ENCODE data around the gene AMIGO3.
"Not testable (repeated sequence)": the region's sequence is repeated elsewhere in the genome, so short reads cannot be mapped to it uniquely, and the experiment has no call there.

Gene AMIGO3, protein sequence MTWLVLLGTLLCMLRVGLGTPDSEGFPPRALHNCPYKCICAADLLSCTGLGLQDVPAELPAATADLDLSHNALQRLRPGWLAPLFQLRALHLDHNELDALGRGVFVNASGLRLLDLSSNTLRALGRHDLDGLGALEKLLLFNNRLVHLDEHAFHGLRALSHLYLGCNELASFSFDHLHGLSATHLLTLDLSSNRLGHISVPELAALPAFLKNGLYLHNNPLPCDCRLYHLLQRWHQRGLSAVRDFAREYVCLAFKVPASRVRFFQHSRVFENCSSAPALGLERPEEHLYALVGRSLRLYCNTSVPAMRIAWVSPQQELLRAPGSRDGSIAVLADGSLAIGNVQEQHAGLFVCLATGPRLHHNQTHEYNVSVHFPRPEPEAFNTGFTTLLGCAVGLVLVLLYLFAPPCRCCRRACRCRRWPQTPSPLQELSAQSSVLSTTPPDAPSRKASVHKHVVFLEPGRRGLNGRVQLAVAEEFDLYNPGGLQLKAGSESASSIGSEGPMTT

DNA sequence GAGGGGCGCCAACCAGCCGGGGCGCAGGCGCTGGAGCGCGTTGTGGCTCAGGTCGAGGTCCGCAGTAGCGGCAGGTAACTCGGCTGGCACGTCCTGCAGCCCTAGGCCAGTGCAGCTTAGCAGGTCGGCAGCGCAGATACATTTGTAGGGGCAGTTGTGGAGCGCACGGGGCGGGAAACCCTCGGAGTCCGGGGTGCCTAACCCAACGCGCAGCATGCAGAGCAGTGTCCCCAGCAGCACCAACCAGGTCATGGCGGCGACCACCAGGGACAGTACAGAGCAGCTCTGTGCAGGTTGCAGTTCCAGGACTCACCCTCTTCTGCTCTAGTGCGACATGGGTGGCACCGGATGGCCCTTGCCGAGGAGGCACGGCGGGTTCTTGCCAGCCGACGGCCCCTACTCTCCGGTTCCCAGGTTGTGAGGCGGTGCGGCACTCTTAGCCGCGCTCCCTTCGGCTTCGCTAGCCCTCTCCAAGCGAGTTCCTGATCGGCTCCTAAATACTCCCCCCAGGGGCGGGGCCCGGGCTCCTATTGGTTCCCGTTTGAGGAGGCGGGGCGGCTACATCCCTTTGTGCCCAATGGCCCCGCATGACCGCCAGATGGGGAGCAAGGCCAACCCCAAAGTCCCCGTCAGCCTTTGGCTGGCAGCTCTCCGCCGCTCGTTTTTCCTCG, at the start of gene AMIGO3:
Gene AMIGO3 (minus strand): TSS at position 471 of the 671 bp plus-strand sequence. CDS start 219 bp downstream, at position 252.
- peak; percentile 68 for DNase-seq

DNA sequence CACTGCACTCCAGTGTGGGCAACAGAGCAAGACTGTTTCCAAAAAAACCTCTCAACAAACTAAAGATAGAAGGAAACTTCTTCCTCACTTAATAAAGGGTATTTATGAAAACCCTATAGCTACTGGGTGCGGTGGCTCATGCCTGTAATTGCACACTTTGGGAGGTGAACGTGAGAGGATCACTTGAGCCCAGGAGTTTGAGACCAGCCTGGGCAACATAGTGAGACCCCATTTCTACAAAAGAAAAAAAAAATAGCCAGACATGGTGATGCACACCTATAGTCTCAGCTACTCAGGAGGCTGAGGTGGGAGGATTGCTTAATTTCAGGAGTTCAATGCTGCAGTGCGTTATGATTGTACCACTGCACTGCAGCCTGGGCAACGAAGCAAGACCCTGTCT, 44.5 kb upstream of the AMIGO3 start:
- no peak for DNase-seq

DNA sequence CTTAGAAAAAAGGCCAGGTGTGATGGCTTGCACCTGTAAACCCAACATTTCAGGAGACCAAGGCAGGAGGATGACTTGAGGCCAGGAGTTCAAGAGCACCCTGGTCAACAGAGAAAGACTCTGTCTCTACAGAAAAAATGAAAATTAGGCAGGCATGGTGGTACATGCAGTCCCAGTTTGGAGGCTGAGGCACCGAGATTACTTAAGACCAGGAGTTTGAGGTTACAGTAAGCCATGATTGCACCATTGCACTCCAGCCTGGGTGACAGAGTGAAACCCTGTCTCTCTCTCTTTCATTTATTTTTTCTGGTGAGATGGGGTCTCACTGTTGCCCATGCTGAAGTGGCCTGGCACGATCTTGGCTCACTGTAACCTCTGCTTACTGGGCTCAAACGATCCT, 42.2 kb upstream of the AMIGO3 start:
- no peak for DNase-seq

DNA sequence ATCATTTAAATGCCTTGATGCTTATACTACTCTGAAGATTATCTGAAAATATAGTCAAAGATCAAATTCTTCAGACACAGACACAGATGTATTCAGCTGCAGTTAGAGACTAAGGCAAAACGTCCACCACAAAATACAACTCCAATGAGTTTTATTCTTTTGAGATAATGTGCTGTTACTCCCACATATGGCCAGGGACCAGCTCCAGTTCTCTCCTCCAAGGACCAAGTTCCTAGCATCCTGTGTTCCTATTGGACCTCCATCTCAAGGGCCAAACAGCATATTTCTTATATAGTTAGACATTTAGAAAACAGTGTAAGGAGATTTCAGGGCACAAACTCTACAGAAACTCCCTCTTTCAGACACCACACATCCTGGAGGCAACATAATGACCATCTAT, 39.7 kb upstream of the AMIGO3 start:
- no peak for DNase-seq

DNA sequence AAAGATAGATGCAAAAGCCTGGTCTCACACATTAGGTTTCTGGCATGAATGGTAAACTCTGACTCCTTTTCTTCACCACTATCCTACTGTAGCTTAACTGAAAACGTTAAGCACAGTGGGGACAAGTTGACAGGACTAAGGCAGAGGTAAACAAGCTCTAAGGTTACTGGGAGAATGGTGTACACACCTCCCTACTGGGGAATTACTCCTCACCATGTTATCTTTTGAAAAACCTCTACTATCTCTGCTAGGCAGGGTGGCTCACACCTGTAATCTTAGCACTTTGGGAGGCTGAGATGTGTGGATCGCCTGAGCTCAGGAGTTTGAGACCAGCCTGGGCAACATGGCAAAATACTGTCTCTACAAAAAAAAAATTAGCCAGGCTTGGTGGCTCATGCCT, 37.7 kb upstream of the AMIGO3 start:
- no peak for DNase-seq

DNA sequence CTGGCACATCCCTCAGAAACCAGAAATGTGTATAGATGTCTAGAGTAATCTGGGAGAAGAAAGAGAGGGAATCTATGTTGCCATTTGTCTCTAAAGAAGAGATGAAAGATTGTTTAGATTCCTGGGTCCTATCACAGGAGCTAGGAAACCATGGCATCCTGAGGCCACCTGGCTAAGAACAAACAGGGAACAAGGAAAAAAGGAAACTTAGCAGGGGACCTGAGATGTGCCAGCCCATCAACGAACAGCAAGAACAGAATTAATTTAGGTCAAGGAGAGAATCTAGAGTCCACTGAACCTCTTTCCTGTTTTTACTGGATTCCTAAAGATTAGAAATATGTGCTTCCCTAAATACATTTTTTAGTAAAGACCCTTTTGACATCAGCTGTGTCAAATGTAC, 36.6 kb upstream of the AMIGO3 start:
- no peak for DNase-seq

DNA sequence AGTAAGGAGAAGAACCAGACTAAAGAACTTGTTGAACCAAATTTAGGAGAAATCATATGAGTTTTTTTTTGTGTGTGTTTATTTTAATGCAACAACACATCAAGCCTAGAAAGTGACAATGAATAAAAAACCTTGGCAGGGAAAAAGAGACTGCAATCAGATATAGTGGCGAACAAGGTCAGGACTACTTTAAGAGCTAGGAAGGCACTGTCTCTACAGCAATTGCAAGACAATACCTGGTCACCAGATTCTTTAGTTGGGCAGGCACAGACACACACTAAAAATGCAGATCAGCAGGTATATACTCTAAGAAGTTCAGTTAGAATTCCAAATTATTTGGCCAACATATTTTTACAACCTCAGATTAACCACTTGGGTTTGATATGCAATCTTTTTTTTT, 35.1 kb upstream of the AMIGO3 start:
- no peak for DNase-seq

DNA sequence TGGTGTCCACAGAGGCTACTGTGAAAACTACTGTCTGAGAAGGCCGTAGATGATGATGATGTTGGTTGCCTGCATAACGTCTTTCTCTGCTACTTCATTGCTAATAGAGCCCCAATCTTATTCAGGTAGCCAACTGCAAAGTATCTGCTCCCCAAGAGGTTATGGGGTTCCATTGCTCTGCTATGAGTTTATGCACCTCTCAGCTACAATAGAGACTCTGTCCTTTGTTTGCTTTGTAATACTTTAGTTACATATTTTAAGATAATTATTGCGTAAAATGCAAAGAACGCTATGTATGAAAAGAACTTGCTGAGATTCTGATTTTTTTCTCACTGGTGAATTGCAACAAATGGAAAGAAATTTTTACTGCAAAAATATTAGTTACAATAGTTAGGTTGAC, 32.0 kb upstream of the AMIGO3 start:
- DNase-seq: no peak

DNA sequence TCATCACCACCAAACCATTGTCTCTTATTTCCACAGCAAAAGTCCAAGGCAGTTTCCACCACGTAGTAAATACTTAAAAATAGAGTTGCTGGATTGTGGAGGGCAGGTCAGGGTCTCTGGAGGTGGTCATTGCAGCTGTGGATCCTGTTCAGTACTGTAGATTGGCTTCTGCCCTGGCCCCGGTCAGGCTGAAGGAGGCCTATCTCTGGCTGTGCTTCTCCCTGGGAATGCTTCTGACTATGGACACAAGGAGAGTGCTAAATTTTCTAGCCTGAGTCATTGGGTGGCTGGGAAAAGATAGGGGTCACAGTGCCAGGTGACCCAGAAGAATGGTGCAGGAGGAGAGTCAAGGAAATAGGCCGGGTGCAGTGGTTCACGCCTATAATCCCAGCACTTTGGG, 30.6 kb upstream of the AMIGO3 start:
- DNase-seq: no peak

DNA sequence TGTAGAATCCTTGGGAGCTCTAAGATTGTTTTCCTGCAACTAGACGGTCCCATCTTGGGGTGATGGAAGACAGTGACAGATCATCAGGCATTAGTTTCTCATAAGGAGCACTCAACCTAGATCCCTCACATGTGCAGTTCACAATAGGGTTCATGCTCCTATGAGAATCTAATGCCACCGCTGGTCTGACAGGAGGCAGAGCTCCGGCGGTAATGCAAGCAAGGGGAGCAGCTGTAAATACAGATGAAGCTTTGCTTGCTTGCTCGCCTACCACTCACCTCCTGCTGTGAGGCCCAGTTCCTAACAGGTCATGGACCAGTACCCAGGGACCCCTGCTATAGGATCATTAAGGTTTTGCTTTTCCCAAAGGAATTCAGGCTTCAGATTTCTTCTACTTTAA, 29.4 kb upstream of the AMIGO3 start:
- not testable (repeated sequence) for DNase-seq

DNA sequence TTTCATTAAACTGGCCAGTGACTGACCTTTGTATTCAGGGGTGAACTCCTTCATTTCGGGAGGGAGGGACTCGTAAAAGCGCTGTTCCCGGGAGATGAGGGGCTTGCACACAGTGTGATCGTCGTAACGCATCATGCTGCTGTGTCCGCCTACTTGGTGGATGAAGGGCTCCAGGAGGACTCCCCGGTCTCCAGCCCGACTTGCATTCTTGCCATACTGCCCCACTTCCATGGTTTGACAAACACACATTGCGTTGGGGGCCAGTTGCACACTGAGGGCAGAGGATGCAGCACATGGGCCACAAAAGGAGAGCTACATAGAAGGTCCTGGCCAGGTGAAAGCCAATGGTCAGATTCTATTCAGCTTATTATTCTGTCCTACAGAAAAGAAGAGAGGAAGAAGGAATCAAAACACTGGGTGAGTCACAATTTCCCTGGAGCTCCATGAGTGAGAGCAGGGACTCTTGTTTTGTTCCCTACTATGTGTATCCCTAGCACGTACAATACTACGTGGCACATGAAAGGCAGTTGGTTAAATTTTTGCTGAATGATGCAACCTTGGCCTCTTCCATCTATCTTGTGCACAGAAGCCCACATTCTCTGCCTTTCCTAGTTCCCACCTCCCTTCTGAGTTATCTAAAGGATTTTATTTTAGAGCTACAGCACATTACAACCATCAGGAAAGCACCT, 28.5 kb upstream of the AMIGO3 start:
- DNase-seq: no peak

DNA sequence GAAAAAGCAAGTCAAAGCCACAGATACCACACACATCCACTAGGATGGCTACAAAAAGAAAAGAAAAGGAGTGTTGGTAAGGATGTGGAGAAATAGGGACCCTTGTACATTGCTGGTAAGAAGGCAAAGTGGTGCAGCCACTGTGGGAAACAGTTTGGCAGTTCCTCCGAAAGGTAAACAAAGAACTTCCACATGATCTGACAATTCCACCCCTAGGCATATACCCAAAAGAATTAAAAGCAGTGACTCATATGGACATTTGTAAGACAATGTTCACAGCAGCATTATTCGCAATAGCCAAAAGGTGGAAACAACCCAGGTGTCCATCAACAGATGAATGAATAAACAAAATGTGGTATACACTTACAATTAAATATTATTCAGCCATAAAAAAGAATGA, 26.5 kb upstream of the AMIGO3 start:
- no peak for DNase-seq

DNA sequence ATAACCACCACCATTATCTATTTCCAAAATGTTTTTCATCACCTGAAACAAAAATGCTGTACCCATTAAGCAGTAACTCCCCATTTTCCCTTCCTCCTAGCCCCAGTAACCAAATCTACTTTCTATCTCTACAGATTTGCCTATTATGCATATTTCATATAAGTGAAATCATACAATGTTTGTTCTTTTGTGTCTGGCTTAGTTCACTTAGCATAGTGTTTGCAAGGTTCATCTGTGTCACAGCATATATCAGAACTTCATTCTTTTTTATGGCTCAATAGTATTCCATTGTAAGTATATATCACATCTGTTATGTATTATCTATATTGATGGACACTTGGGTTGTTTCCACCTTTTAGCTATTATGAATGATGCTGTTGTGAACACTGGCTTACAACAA, 20.9 kb upstream of the AMIGO3 start:
- no peak for DNase-seq

DNA sequence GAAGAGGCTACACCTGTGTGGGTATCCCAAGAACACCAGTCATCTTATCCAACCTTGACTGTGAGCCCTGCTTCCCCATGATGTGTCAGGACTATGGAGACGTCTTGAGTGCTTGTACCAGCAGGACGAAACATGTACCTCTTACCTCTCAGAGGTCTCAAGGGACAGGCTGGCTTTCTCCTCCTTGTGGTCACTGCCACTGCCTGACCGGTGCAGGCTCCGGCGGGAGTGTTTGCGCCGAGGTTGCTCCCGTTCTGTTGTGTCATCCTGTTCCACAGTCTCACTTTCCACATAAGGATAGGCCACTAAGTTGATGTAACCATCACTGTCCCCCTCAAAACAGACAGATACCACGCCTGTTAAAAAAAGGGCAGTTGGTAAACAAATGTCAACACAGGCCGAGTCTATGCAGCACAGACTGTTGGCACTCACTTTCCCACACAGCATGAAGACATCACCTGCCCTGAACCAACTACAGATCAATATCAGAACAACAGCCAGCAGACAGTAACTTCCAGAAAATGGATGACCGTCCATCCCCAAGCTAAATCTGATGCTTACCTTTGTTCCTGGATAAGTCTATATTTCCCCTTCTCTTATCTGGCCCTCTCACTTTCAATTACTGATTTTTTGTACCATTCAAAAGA, 18.7 kb upstream of the AMIGO3 start:
- no peak for DNase-seq

DNA sequence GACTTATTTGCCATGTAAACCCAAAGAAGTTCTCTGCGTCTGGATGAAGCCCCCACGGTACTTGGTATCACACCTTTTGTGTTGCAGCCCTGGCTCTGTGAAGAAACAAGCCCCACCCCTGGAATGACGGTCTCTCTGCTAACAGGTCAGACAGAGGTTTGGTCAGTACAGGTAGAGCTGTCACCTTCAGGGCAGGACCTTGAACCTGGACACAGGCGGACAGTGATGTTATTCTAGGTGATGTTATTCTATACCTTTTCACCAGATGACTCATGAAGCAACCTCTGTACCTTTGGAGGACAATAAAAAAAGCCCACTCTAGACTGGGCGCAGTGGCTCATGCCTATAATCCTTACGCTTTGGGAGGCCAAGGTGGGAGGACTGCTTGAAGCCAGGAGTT, 15.3 kb upstream of the AMIGO3 start:
- no peak for DNase-seq

DNA sequence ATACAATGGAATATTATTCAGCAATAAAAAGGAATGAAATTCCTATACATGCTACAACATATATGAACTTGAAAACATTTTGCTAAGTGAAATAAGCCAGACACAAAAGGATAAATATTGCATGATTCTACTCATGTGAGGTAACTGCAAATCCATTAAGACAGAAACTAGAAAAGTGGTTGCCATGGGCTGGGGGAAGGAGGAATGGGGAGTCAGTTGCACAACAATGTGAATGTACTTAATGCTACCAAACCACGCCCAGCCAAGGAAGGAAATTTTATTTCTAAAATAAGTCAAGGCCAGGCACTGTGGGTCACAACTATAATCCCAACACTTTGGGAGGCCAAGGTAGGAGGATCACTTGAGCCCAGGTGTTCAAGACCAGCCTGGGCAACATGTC, 14.1 kb upstream of the AMIGO3 start:
- DNase-seq: no peak

DNA sequence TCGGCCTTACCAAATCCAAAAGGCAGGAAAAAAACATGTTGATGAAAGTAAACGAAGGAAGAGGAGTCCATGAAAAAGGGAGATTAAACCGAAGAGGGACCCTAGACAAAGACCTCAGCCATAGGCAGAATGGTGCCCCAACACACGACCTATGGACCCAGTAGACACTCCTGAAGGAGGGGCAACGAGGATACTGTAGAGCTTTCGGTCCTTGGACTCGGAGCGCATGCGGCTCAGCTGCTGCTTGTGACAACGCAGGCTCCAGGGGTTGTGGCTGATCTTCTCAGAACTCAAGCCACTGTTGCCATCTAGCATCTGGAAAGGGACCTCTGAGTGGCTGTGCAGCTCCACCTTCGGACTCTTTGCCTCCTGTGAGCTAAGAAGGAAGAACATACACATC, 13.1 kb upstream of the AMIGO3 start:
- no peak for DNase-seq

DNA sequence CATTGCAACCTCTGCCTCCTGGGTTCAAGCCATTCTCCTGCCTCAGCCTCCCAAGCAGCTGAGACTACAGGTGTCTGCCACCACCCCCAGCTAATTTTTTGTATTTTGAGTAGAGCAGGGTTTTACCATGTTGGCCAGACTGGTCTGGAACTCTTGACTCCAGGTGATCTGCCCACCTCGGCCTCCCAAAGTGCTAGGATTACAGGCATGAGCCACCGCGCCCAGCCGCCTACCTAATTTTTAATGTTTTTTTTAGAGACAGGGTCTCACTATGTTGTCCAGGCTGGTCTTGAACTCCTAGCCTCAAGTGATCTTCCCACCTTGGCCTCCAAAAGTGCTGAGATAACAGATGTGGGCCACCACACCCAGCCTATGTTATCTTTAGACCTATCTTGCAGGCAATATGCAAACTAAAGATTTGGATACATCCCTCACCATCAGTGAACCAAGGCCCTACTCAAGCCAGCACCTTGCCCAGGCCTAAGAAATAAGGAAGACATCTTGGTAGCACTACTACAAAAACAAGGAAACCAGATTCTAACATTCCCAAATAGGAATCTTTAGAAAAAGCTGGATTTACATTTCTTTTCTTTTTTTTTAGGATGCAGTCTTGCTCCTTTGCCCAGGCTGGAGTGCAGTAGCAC, 10.6 kb upstream of the AMIGO3 start:
- DNase-seq: no peak

DNA sequence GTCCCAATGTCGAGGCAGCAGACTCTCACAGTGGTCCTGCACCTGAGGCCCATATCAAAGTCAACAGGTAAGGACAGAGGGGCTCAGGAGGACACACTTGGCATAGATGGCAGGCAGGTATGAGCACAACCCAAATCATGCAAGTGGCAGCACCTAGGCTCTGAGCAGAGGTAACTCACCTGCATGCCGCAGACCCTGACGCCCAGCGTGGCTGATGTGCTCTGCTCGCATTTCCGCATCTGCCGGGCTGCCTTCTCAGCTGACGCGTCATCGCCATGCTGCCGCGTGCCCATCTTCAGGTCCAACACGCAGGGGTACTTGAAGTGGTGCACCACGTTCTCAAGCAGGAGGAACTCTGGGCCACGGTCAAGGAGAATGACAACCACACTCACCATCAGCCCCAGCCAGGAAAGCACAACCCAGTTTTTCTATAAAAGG, 8.5 kb upstream of the AMIGO3 start:
- no peak for DNase-seq

DNA sequence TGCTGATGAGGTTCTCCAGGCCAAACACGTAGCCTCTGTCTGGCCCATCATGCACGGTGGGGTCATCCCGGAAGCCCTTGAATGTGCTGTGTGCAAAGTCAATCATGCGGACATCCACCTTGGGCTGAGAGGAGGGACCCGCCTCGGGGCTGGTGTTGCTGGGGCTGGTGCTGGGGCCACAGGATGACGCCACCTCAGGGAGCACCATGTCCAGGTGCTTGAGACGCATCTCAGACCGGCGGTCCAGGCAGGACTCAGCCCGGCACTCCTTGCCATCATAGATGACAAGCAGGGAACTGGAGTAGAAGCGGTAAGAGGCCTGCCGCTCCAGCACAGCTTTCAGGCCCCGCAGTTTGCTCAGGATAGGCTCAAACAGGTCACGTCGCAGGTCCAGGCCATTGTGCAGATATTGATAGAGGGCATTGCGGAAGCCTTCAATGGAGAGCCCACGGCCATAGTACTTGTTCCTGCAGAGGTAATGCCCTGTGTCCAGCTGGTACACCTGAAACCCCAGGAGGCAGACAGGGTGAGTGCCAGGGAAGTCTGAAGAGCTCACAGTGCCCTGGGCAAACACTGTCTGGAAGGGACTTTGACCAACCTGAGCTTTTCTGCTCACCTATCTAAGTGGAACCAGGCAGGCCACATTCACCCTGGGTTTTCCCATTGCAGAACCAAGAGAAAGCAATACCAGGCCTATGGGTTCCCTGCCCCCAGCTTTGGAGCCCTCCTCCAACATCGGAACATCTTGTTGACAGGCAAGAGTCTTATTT, 7.9 kb upstream of the AMIGO3 start:
- DNase-seq: no peak

DNA sequence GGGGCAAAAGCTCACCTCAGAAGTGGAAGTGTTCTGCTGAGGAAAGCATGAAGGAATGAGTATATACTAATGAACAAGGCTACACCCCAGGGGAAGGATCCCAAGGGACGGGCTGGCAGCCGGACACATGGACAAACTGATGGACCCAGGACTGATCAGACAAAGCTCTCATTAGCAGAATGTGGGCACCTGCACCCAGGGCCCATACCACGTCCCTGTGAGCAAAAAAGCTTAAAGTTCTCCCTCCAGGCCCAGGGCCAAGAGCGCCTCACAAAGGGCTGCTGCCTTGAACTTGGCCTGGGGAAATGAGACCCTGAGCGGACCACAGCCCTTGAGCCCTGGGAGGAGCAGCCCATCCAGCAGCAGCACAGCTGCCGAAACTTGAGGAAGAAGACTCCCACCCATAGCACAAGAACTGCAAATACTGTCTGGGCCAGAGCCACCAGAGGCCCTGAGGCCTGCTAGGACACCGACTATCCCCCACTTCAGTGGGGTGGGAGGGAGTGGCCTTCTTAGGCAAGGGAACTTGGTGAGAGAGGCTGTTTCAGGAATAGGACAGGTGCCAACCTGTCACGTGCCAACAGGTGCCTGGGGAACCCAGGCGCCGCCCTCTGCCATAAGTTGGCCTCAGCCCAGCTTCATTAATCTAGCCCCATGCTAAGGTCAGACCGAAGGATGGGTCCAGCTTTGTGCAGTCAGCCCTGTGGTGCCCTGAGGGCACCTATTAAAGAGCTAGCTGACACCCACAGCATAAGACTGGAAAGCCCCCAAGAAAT, 6.6 kb upstream of the AMIGO3 start:
- no peak for DNase-seq

Data from NCI-H524 treated with DMSO at 0.1 percent for 48 hours (cell line).